ENCODE results near the gene ABCA6. TPM values are rescaled to one million over a fixed set of nuclear protein-coding genes. Genes with fewer than 3 reads are reported as not detected.

The ABCA6 gene
- total RNA-seq, 3 donors from 2014 or later (not counting 1 experiment from before 2014, with no cell fraction given), result 0.45 to 1.6 (median 0.75) TPM

- H3K9me3 Mint-ChIP-seq, result no peaks in the 10 kb centered on the region
- intact Hi-C loops (cut with micrococcal nuclease), result no loop called here
- ATAC-seq (no peak), DNase-seq (no peak)
- no peaks in the 10 kb centered on the region for H3K36me3 ChIP-seq (ENCODE audit: control insufficient read depth, insufficient read depth, low read length)
- H3K27me3 ChIP-seq (ENCODE audit: control insufficient read depth, insufficient read depth, low read length), result no peaks in the 10 kb centered on the region
- 64% methylated on average over 1 of the region's 2 CpGs for WGBS (ENCODE audit: insufficient coverage)
- H3K4me1 Mint-ChIP-seq, result no peaks in the 10 kb centered on the region
- H3K36me3 Mint-ChIP-seq, result no peaks in the 10 kb centered on the region
- H3K27ac ChIP-seq (ENCODE audit: low read length), result no peak overlapping the region
- no peak for TF ChIP-seq CTCF (IDR thresholded peaks at IDR 0.05)
- no peak overlapping the region for H3K4me3 ChIP-seq (ENCODE audit: low read length)
- no peak overlapping the region for H3K27ac Mint-ChIP-seq
- no peaks in the 10 kb centered on the region for H3K9me3 ChIP-seq (ENCODE audit: control insufficient read depth, insufficient read depth, low read length)
- H3K27me3 Mint-ChIP-seq (ENCODE audit: low read depth in 2 of 2), result peaks cover 5% of the 10 kb centered on the region in 2 donors
- no peak overlapping the region for H3K4me3 Mint-ChIP-seq
- H3K4me1 ChIP-seq (ENCODE audit: control insufficient read depth, insufficient read depth, low read length), result no peaks in the 10 kb centered on the region
Observed at GRCh38 chr17:69117855-69118784, 23.6 kb downstream of the ABCA6 start.

- Mint-ChIP-seq H3K27ac (no peak overlapping the region), H3K4me3 (no peak overlapping the region)
- 80% methylated on average over 1 of the region's 1 CpG for WGBS (ENCODE audit: insufficient coverage)
Observed at GRCh38 chr17:69111794-69112193, 29.9 kb downstream of the ABCA6 start.

GRCh38 chr17:69105907-69106730, 35.6 kb downstream of the ABCA6 start:
- no peaks in the 10 kb centered on the region for H3K36me3 Mint-ChIP-seq
- no peak for TF ChIP-seq CTCF (IDR thresholded peaks at IDR 0.05)
- H3K27me3 ChIP-seq (ENCODE audit: control insufficient read depth, insufficient read depth, low read length), result no peaks in the 10 kb centered on the region
- no peaks in the 10 kb centered on the region for H3K4me1 Mint-ChIP-seq
- H3K9me3 Mint-ChIP-seq, result no peaks in the 10 kb centered on the region
- no peak overlapping the region for H3K27ac Mint-ChIP-seq
- H3K4me3 ChIP-seq (ENCODE audit: low read length), result no peak overlapping the region
- 98% methylated on average over 8 of the region's 10 CpGs for WGBS (ENCODE audit: insufficient coverage)
- no peaks in the 10 kb centered on the region for H3K36me3 ChIP-seq (ENCODE audit: control insufficient read depth, insufficient read depth, low read length)
- ATAC-seq (no peak), DNase-seq (no peak)
- no peak overlapping the region for H3K27ac ChIP-seq (ENCODE audit: low read length)
- H3K4me3 Mint-ChIP-seq, result no peak overlapping the region
- H3K27me3 Mint-ChIP-seq (ENCODE audit: low read depth in 2 of 2), result no peaks in the 10 kb centered on the region
- intact Hi-C loops (cut with micrococcal nuclease), result no loop called here
- no peaks in the 10 kb centered on the region for H3K9me3 ChIP-seq (ENCODE audit: control insufficient read depth, insufficient read depth, low read length)
- H3K4me1 ChIP-seq (ENCODE audit: control insufficient read depth, insufficient read depth, low read length), result no peaks in the 10 kb centered on the region

More at GRCh38 chr17:69111794-69112193, 29.9 kb downstream of the ABCA6 start:
- TF ChIP-seq CTCF (IDR thresholded peaks at IDR 0.05), result no peak
- no peaks in the 10 kb centered on the region for H3K36me3 ChIP-seq (ENCODE audit: control insufficient read depth, insufficient read depth, low read length)
- H3K27ac ChIP-seq (ENCODE audit: low read length), result no peak overlapping the region
- intact Hi-C loops (cut with micrococcal nuclease), result no loop called here
- no peaks in the 10 kb centered on the region for H3K4me1 ChIP-seq (ENCODE audit: control insufficient read depth, insufficient read depth, low read length)
- no peaks in the 10 kb centered on the region for H3K9me3 ChIP-seq (ENCODE audit: control insufficient read depth, insufficient read depth, low read length)
- no peaks in the 10 kb centered on the region for H3K4me1 Mint-ChIP-seq
- no peaks in the 10 kb centered on the region for H3K36me3 Mint-ChIP-seq
- H3K4me3 ChIP-seq (ENCODE audit: low read length), result no peak overlapping the region
- H3K27me3 Mint-ChIP-seq (ENCODE audit: low read depth in 2 of 2), result no peaks in the 10 kb centered on the region
- DNase-seq, result no peak
- no peaks in the 10 kb centered on the region for H3K9me3 Mint-ChIP-seq
- H3K27me3 ChIP-seq (ENCODE audit: control insufficient read depth, insufficient read depth, low read length), result no peaks in the 10 kb centered on the region
- ATAC-seq, result no peak

Data from natural killer cell (primary cell).